Measurements from ENCODE around the gene SRRM3. TPM values are rescaled to one million over a fixed set of nuclear protein-coding genes. Genes with fewer than 3 reads are reported as not detected.

Gene SRRM3
- total RNA-seq, 2 donors from 2014 or later: 4.1 to 5.0 TPM

GRCh38 chr7:76293407-76293901, 91.8 kb downstream of the SRRM3 start:
- H3K9ac ChIP-seq (ENCODE audit: extremely low read depth, low read length, poor library complexity, severe bottlenecking): no peak overlapping the region
- H3K27ac ChIP-seq (ENCODE audit: low read depth, low read length): no peak overlapping the region

GRCh38 chr7:76294344-76295024, 92.8 kb downstream of the SRRM3 start:
- Mint-ChIP-seq H3K4me3 (no peak overlapping the region), H3K27ac (no peak overlapping the region), H3K9me3 (no peaks in the 10 kb centered on the region), H3K4me1 (peaks cover 9% of the 10 kb centered on the region), H3K36me3 (ENCODE audit: low read depth) (no peaks in the 10 kb centered on the region), H3K27me3 (ENCODE audit: insufficient read depth) (peaks cover 5% of the 10 kb centered on the region)
- Histone ChIP-seq H3K27ac (ENCODE audit: low read depth, low read length) (peak overlapping the region; percentile 97), H3K4me1 (ENCODE audit: control insufficient read depth, insufficient read depth, low read length) (no peaks in the 10 kb centered on the region), H3K27me3 (ENCODE audit: control insufficient read depth, insufficient read depth, low read length, poor library complexity, severe bottlenecking) (no peaks in the 10 kb centered on the region), H3K4me3 (ENCODE audit: low read length) (no peak overlapping the region), H3K36me3 (ENCODE audit: control insufficient read depth, insufficient read depth, low read length) (no peaks in the 10 kb centered on the region), H3K9me3 (ENCODE audit: control insufficient read depth, low read length) (no peaks in the 10 kb centered on the region), H3K9ac (ENCODE audit: extremely low read depth, low read length, poor library complexity, severe bottlenecking) (no peak overlapping the region)
- 75 to 86% methylated on average over 10 to 20 of the region's 20 CpGs for WGBS, 2 experiments (ENCODE audit: insufficient coverage in 1 of 2, insufficient read length in 1 of 2)
- peak; percentile 85 for DNase-seq
- TF ChIP-seq CTCF (conservative IDR thresholded peaks at IDR 0.05): no peak

More at GRCh38 chr7:76293407-76293901, 91.8 kb downstream of the SRRM3 start:
- Mint-ChIP-seq H3K9me3 (no peaks in the 10 kb centered on the region), H3K27me3 (ENCODE audit: insufficient read depth) (no peaks in the 10 kb centered on the region), H3K4me1 (peaks cover 9% of the 10 kb centered on the region), H3K27ac (no peak overlapping the region), H3K4me3 (no peak overlapping the region), H3K36me3 (ENCODE audit: low read depth) (no peaks in the 10 kb centered on the region)
- H3K27me3 ChIP-seq (ENCODE audit: control insufficient read depth, insufficient read depth, low read length, poor library complexity, severe bottlenecking): no peaks in the 10 kb centered on the region
- H3K4me3 ChIP-seq (ENCODE audit: low read length): no peak overlapping the region
- H3K36me3 ChIP-seq (ENCODE audit: control insufficient read depth, insufficient read depth, low read length): no peaks in the 10 kb centered on the region
- no peak for TF ChIP-seq CTCF (conservative IDR thresholded peaks at IDR 0.05)
- whole genome bisulfite sequencing, 2 experiments (ENCODE audit: insufficient coverage in 1 of 2, insufficient read length in 1 of 2): 94 to 96% methylated on average over 7 to 8 of the region's 8 CpGs
- no peaks in the 10 kb centered on the region for H3K4me1 ChIP-seq (ENCODE audit: control insufficient read depth, insufficient read depth, low read length)
- DNase-seq: no peak
- no peaks in the 10 kb centered on the region for H3K9me3 ChIP-seq (ENCODE audit: control insufficient read depth, low read length)

GRCh38 chr7:76296743-76297740, 95.3 kb downstream of the SRRM3 start:
- Histone ChIP-seq H3K27ac (ENCODE audit: low read depth, low read length) (no peak overlapping the region), H3K36me3 (ENCODE audit: control insufficient read depth, insufficient read depth, low read length) (no peaks in the 10 kb centered on the region), H3K27me3 (ENCODE audit: control insufficient read depth, insufficient read depth, low read length, poor library complexity, severe bottlenecking) (no peaks in the 10 kb centered on the region), H3K9me3 (ENCODE audit: control insufficient read depth, low read length) (no peaks in the 10 kb centered on the region), H3K4me1 (ENCODE audit: control insufficient read depth, insufficient read depth, low read length) (no peaks in the 10 kb centered on the region), H3K9ac (ENCODE audit: extremely low read depth, low read length, poor library complexity, severe bottlenecking) (no peak overlapping the region), H3K4me3 (ENCODE audit: low read length) (no peak overlapping the region)
- H3K9me3 Mint-ChIP-seq: peaks cover 2% of the 10 kb centered on the region
- H3K4me3 Mint-ChIP-seq: no peak overlapping the region
- no peak for DNase-seq
- 88 to 92% methylated on average over 15 to 22 of the region's 22 CpGs for WGBS, 2 experiments (ENCODE audit: insufficient coverage in 1 of 2, insufficient read length in 1 of 2)
- H3K27ac Mint-ChIP-seq: no peak overlapping the region
- no peak for TF ChIP-seq CTCF (conservative IDR thresholded peaks at IDR 0.05)
- H3K36me3 Mint-ChIP-seq (ENCODE audit: low read depth): no peaks in the 10 kb centered on the region
- no peaks in the 10 kb centered on the region for H3K4me1 Mint-ChIP-seq
- H3K27me3 Mint-ChIP-seq (ENCODE audit: insufficient read depth): peaks cover 17% of the 10 kb centered on the region

Measured in endodermal cell (in vitro differentiated cells).